Activated CD4-positive, alpha-beta T cell treated with anti-CD3 and anti-CD28 coated beads for 48 hours (primary cell): ENCODE data around the gene DCTD.

Experiments used
- DNase-seq: peaks from one replicate; pipeline ENCODE4 v3.0.0-alpha.2; 2020

Gene DCTD

DNA sequence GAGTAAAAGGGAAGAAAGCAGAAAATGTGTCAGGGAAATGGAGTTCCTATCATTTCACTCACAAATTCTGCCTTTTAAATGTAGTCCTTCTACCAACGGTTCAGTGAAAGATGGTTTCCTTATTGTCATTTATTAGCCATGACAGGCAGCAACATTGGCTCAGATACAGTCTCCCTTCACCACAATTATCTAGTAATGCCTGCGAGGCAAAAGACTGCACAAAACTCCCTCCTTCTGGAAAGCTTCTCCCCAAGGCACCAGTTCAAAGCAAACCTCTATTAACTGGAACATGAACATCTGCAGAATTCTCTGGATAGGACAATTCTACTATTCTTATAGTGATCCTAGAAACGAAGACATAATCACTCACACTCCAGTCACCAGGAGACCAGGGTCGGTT, 28.3 kb downstream of the DCTD start:
- DNase-seq: no peak

DNA sequence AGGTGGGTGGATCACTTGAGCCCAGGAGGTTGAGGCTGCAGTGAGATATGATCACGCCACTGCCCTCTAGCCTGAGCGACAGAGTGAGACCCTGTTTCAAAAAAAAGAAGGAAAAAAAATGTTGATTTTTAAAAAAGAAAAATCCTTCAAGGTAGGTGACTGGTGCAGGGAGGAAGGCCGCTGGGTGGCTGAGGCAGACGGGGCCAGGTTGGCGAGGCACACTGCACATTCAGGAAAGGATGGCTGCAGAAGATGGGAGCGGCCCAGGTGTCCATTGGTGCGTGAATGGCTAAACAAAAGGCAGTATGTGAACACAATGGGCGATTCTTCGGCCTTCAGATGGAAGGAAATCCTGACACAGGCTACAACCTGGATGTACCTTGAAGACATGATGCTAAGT, 30.4 kb downstream of the DCTD start:
- DNase-seq: no peak

DNA sequence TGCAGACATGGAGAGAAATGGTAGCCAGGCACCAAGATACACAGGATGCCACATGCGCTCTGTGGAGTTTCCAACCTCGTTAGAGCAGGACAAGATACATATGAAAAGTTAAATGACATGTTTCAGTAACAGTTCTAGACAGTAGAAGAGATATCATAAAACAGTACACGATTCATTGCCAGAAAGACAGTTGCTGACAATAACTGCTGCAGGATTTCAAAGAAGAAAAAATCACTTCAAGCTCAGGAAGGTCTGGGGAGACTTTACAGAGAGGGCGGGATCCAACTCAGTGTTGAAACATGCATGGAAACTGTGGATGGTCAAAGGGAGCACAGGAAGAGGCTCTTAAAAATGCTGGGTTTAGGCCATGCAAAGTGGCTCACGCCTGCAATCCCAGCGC, 31.0 kb downstream of the DCTD start:
- DNase-seq: no peak

DNA sequence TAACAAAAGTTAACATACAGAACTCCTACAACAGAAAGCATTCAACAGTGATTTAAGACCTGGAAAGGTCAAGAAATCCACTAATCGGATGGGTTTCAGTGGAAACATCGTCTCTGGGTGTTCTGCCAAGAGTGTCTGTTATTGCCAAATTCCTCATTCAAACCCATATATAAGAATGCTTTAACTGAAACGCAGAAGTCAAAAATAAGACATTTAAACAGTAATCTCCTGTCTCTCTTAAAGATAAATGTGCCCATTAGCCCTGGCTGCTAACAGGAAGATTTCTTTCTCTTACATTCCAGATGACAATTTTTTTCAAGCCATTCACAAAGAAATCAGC, 31.5 kb downstream of the DCTD start:
- DNase-seq: no peak

DNA sequence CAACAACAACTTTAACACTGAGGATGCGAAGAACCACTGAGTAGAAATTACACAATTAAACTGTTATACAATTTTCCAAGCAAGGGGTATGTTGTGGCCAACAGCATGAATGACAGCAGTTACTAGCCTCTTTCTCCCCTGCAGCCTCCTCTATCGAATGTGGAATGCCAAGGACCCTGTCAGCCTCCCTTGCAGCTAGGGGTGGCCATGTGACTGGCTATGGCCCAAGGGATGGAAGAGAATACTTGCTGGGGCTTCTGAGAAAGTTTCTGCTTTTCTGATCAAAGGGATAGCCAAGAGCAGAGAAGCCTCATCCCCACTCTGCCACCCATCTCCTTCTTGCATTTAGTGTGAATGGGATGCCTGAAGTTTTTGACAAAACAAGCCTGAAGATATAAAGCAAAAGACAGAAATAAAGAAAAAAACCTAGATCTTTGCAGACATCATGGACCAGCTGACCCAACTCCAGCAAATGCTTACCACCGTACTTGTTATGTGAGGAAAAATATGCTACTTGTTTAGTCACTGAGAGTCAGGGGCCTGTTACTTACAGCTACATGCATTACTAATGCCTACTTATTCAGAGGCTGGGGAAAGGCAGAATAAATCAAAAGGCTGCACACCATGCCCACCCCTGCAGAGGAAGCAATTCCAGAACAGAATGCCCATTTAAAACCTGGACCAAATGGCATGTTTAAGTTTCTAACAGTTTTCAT, 32.0 kb downstream of the DCTD start:
- DNase-seq: no peak

DNA sequence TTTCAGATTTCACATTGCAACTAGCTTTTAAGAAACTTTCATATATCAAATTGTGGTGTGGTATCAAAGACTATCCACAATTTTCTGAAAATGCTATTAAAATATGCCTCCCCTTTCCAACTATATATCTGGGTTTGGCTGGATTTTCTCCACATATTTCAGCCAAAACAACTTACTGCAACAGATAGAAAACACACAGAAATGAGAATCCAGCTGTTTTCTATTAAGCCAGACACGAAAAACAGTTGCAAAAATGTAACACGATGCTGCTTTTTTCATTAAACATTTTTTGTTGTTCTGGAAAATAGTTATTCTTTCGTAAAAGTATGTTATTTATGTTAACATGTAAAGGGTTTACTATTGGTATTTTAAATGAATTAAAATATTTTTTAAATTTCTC, 33.1 kb downstream of the DCTD start:
- DNase-seq: no peak

DNA sequence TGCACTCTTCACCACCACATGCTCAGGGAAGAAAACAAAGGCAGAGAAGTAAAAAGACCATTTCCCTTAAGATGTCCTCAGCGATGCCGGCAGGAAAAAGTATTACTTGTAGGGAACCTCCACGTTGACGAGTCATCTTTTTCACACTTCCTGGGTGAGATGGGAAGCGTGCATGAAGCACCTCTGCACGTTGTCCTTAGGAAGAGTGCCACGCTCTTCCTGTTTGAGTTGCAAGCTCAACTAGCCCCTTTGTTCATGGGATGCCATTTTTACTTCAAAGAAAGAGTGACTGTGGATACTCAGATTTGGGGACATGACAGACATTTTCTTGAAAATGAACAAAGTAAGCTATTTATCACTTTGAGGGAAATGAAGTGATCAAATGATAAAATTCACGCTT, 33.8 kb downstream of the DCTD start:
- no peak for DNase-seq

DNA sequence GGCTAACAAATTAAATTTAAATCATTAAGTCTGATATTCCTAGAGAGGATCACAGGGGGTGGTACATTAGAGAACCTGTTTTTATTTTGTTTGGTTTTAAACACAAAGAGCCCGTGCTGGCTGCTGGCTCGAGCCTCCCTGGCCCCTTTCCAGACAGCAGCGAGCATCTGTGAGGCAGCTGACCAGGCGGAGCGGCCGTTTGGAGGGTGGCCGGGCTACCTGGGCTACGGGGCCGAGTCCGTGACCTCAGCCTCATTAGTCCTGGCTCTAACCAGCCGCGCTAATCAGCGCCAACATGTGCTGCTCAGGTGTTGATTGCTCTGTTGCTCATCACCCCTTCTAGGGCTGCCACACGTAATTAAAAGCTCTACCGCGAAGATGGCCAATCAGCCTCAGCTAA, 35.3 kb downstream of the DCTD start:
- no peak for DNase-seq

DNA sequence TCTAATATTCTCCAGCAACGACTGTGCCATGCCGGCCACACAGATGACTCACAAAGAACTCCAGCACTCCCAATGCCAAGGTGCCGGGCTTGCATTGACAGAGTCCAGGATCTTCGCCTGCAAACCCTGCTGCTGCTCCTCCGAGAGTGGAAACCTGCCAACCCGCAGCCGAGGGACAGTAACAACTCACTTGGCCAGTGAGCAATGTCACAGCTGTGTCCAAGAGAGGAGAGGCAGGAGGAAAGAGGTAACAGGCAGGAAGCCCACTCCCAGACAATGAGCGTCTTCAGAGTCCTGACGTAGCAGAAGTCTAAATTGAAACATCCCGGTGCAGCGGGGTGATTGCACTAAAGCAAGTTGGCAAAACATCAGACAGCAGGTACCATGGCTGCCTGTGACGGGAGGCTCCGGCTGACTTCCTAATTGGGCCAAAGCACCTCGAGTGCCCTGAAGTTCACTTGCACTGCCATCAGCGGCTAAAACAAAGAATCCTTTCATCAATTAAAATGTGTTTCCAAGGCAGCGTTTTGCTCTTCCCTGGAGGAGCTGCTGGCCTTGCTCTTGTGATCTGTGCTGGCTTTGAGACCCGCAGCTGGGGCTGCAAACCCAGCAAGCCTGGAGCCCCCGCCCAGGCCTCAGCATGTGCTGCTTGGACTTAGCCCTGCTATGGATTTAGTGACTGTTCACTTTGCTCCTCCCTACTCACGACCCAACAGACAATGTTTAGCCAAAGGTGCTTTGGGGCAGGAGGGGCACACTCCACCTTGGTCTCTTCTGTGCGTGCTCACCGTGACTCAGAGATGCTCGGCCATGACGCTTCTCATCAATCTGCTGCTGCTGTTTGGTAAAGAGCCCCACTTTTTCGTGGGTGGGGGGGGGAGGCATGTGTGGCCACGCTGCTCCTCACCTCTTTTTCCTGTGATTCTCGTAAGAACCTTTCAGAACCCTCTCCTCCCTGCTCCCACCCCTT, 36.5 kb downstream of the DCTD start:
- no peak for DNase-seq

DNA sequence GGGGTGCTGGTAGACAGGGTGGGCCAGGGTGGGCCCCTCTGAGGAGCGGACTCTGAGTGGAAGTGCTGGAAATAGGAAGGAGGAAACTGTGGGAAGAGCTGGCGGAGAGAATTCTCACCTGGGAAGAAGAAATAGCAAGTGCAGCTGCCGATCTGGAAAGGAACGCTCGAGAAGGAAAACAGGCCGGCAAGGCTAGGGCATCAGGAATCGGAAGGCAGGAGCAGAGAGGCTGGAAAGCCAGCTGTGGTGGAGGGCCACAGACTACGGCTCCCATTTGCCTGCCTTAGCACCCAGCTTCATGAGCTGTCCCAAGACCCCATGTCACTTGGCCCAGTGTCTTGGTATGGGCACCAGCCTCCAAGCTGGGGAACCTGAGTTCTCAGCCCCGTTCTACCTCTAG, 37.3 kb downstream of the DCTD start:
- DNase-seq: no peak

DNA sequence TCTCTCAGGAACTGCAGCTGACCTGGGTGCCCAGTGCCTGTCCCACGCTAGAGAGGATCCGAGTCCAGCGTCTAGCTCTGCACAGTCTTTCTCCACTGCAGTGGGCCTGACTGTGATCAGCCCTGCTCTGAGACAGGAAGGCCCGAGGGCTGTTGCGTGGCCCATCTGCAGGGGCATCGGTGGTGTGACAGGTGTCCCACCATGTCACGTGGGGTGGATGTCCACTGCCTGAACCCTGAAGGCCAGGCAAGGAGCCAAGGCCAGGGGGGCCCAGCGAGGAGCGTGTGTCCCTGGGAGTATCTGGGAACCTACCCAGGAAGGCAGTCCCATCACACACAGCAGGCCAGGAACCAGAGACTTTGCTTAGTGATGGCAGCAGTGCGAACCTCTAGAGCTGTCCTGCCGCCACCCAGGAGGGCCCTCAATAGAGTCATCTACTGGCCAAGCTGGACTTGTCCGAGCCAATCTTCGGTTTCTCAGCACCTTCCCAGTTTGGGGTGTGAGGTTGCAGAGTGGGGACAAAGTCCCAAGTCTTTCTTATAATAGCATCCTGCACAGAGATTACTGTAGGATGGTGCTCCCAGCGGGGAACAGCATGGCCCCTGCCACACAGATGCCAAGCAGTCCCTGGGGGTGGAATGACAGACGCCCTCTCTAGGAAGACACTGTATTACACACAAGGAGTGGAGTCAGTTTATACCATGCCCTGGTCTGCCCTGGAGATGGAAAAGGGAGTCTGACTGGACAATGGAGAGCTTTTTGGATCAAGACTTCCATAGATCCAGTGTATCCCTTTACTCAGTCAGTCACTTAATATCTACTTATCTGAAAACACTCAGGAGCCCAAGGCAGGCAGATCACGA, 38.3 kb downstream of the DCTD start:
- no peak for DNase-seq

DNA sequence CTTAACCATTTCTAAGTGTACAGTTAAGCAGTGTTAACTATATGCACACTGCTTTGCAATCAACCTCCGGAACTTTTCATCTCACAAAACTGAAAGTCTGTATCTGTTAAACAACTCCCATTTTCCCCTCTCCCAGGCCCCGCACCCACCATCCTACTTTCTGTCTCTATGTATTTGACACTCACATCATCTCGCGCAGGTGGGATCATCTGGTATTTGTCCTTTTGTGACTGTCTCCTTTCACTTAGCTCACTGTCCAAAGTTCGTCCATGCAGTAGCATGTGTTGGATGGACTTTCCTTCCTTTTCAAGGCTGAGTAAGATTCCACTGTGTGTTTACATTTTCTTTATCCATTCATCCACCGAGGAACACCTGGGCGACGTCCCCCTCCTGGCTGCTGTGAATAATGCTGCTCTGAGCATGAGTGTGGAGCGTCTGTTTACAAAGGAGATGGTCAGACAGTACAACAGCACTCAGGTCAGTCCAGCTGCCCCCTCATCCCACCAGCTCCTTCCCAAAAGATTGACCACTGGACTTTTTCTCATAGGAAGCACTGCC, 39.8 kb downstream of the DCTD start:
- DNase-seq: no peak

DNA sequence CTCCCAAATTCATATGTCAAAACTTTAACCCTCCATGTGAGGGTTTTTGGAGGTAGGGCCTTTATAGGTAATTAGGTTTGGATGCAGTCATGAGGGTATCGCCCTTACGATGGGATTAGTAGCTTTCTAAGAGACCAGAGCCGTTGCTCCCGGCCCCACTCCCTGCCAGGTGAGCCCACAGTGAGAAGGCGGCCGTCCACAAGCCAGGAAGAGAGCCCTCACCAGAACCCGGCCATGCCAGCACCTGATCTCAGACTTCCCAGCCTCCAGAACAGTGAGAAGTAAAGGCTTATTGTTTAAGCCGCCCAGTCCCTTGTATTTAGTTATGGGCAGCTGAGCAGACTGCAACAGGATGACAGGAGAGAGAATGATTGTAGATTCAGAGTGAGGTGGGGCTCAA, 40.8 kb downstream of the DCTD start:
- no peak for DNase-seq

DNA sequence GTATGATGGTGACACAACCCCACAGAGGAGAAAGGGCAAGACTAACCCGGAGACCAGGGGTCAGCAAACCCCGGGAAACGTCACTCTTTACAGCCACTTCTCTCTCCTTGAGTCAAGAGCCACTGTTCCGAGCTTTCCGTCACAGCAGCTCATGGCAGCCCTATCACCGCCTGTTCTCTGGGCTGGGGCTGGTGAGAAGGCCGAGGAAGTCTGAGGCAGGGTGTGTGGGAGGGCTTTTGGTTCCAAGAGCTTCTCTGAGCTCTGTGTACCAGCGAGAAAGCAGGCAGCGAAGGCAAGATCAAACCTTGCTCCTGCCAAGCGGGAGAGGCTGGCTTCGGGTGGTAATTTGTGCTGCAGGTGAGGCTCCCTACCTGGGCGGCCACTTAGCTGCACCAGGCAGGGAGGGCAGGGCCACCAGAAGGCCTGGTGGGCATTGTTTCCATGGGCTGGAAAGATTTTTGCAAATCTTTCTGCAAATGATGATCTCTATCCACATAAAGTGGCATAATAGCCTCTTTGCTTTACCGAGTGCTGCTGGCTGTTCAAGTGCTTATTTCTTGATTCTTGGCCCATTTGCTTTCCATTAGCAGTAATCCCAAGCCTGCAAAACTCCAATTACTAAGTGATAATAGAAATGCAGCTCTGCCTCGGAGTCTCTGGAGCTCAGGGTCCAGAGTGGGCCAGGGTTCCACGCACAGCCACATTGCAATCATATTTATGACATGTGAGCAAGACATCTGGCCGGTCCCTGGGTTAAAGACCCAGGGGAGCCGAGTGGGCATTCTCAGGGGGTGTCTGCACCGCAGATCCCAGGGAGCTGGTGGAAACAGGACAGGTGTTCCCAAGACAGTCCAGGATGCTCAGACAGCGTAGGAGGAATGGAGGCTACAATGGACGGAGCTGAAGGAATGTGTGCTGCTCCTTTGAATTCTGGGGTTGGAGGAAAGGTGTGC, 41.5 kb downstream of the DCTD start:
- no peak for DNase-seq

DNA sequence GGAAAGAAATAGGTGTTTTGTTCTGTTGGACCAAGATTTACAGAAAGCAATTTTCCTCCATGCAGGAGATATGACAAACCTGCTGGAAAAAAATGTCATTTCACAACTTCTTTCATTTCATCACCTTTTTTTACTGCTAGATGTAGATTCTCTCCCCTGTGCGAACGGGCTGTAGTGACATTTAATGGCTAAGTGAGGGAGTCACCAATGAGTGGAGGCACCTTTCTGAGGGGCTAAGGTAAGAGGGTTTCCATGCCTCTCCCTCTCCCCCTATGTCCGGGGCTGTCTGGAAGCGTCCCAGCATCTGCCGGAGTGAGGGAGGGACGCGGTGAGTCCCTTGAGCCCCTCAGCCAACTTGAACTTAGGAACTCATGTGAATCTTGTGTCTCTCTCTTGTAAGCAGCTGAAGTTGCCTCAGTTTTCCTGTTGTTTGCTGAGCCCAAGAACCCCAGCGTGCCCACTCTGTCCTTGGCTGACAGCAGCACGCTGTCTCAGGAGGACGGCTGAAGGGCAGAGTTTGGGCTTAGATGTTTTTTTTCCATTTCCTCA, 42.3 kb downstream of the DCTD start:
- no peak for DNase-seq

DNA sequence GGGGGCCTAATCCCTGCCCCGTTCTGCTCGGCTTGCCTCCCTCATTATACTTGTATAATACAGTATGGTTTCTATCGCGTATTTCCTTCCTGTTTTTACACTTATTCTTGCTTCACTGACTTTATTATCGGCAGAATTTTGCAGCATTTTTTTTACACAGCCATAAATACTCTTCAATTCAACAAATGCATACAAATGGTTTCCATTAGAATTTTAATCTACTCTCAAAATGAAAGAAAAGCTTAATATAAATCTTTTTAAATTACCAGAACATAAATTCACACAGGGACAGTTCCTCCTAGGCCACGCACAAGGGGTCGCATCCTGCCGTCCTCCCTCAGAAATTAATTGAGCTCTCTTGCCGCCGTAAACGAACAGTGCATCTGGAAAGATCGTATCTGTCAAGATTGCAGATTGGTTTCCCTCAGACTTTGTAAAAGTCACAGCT, 42.9 kb downstream of the DCTD start:
- DNase-seq: no peak

DNA sequence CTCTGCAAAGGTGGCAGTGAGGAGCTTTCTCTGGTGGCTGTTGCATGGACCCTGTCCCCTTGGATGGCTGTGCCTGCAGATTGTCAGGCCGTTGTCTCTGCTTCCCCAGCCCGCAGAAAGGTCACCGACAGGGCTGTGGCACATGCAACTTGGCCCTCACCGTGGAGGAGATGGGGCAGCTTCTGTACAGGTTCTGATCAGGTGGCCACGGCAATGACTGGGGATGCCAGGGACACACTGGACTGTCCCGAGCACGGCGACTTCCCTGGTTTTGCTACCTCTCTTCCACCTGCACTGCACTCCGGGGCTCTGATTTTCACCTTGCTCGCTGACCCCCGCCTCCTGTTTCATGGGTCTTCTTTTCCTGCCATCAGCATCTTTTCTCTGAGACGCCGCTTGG, 43.5 kb downstream of the DCTD start:
- DNase-seq: no peak

DNA sequence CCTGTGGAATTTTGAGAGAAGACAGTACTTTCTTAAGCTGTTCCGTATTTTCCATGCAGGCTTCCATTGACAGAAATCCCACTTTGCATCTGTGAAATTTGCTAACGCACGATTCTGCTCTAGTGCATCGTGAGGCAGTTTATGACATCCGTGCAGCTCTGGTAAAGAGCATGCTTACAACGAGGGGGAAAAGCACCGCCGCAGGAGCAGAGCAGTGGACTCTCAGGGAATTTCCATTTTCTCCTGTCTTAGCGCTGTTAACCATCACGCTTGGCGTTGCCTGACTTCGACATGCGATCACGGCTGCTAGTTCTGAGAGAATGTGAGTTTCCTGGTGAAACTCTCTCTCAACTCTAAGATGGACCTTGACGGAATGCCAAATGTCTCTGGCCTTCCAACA, 43.9 kb downstream of the DCTD start:
- DNase-seq: no peak

DNA sequence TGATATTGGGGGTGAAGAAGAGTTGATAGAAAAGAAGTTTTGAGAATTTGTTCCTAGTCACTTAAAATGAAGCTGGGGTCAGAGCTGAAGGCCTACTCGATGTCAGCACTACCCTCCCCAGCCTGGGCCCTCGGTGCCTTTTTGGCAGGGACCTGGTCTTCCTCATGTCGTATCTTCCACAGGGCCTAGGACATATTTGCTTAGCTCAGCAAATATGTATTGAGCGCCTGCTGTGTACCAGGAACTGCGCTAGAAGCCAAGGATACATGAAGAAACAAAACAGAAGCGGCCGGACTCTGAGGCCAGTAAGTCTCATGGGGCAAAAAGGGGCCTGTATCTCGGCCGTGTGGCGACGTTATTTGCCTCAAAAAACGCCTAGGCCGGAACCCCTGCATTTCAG, 44.3 kb downstream of the DCTD start:
- no peak for DNase-seq

DNA sequence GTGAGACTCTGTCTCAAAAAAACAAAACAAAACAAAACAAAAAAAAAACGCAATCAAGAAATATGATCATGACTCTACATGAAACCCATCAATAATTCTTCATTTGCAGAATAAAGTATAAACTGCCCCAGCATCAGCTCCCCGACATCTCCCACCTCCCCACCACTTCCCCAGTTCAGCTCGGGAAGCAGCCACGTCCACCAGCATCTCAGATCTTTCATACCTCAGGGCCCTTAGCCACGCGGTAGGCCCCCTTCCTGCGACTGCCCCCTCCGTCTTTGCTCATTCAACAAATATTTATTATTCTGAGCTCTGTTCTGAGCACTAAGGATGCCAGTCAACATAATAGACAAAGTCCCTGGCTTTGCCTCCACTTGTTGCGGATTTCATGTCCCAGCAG, 45.6 kb downstream of the DCTD start:
- no peak for DNase-seq

DNA sequence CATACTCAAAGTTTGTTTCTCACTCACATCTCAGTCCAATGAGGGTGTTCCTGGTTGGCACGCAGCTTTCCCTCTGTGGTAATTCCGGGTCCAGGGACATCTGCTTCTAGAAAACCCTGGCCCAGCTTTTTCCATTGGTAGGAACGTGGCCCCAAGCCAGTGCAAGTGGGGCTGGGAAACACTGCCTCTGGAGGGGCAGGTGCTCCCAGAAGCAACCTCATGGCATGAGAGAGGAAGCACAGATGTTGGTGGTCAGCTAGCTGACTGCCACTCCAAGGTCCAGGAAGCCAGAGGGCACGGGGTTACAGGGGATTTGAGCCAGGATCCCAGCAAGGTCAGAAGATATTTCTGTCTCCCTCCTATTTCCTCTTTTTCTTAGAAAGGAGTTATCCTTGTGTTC, 47.5 kb downstream of the DCTD start:
- DNase-seq: no peak

DNA sequence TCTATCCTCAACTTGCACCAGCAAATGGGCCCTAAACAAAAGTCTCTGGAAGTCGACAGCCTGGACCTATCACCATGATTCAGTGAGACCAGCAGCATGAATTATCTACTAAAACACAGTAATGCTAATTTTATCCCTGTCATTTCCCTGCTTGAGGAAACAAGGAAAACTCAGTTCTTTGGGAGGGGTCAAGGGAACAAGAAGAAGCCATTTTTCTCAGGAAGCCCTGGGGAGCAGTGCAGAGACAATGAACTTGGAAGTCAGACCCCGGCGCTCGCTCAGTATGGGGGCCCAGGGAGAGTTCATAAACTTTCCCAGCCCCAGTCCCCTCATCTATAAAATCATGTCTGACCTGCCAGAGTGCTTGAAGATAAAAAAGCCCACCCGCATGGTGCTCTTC, 50.4 kb downstream of the DCTD start:
- DNase-seq: no peak
